Limb (tissue), 2 donors: Measurements from ENCODE around the gene CPEB3.
"Not testable (repeated sequence)": the region's sequence is repeated elsewhere in the genome, so short reads cannot be mapped to it uniquely, and the experiment has no call there.

ENCODE experiments used
- DNase-seq, 2 donors: peaks; one replicate each; pipeline ENCODE4 v3.0.0-alpha.2; 2016; ENCODE audit errors: extremely low spot score in 2 of 2

The CPEB3 gene

DNA sequence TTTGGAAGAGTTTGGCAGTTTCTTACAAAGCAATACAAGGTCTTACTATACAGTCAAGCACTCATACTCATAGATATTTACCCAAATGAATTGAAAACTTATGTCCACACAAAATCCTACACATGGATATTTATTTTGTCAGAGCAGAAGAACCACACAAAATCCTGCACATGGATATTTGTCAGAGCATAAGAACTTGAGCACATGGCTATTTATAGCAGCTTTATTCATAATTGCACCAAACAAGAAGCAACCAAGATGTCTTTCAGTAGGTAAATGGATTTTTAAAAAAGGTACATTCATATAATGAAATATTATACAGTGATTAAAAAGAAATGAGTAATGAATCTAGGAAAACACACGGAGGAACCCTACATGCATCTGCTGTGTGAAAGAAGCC, 251.9 kb downstream of the CPEB3 start:
- DNase-seq: no peak

DNA sequence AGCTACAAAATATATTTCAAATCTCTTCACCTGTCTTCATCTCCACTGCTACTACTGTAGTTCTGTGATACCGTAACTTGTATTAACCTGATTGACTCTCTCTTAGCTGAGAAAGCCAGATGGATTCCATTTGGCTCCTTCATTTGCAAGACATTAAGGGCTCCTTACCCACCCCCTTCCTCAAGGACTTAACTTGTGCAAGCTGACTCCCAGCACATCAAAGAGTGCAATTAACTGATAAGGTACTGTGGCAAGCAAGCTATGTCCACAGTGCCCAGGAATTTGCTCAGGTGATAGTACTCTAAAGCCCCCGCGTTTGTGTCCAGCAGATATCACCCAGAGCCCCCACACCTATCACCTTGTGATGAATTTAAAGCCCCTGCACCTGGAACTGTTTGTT, 257.8 kb downstream of the CPEB3 start:
- DNase-seq: not testable (repeated sequence)

DNA sequence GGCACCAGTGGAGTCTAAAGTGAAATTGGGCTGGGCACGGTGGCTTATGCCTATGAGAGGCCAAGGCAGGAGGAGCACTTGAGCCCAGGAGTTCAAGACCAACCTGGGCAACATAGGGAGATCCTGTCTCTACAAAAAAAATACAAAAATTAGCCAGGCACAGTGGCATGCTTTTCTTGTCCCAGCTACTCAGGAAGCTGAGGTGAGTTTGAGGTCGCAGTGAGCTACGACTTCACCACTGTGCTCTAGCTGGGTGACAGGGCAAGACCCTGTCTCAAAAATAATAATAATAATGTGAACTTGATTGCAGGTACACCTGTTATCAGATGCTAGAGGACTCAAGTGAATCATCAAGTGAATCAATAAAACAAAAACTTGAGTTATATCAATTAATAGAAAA, 259.3 kb downstream of the CPEB3 start:
- DNase-seq: no peak

DNA sequence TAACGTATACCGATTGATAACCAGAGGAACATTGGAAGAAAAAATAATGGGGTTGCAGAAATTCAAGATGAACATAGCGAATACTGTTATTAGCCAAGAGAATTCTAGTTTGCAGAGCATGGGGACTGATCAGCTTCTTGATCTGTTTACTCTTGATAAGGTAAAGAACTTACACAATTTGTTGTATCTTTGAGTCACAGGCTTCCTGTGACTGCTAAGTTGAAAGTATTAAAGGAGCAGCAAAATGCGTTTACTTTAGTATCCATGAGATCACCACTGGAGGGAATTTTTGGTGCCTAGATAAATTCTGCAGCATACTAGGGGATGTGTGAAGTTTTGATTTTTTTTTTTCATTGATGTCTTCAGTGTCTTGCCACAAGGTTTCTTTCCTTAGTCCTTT, 263.7 kb downstream of the CPEB3 start:
- no peak for DNase-seq

DNA sequence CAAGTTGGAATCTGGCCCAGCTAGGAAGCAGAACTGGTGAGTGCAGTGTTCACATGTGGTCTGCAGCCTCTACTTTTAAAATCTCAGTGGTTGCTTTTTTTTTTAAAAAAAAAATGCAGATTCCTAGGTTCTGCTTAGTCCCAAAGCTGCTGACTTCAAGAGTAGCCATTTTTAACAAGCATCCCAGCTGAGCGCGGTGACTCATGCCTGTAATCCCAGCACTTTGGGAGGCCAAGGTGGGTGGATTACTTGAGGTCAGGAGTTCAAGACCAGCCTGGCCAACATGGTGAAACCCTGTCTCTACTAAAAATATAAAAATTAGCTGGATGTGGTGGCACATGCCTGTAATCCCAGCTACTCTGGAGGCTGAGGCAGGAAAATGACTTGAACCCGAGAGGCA, 265.5 kb downstream of the CPEB3 start:
- DNase-seq: not testable (repeated sequence)

DNA sequence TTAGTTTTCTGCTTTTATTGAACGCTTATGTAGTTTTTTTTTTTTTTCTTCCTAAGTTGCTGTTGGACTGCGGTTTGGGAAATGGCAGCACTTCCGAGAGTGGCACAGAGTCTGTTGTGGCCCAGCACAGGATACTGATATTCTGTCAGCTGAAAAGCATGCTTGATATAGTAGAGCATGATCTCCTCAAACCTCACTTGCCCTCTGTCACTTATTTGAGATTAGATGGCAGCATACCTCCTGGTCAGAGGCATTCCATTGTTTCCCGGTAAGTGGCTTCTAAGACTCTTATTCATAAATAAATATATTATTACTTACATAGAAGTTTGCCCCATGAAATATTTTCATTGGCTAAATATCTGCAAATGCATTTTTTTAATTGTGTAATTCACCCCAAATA, 266.2 kb downstream of the CPEB3 start:
- DNase-seq: no peak

DNA sequence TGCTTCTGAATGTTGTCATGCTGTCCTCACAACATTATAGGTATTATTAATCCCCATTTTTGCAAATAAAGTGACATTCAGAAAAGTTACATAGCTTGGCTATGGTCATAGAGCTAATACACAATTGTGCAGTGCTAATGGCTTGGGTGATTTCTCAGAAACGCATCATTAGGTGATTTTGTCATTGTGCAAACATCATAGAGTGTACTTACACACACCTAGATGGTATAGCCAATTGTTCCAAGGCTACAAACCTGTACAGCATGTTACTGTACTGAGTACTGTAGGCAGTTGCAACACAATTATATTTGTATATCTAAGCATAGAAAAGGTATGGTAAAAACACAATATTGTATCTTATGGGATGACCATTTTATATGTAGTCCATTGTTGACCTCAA, 276.3 kb downstream of the CPEB3 start:
- no peak for DNase-seq

DNA sequence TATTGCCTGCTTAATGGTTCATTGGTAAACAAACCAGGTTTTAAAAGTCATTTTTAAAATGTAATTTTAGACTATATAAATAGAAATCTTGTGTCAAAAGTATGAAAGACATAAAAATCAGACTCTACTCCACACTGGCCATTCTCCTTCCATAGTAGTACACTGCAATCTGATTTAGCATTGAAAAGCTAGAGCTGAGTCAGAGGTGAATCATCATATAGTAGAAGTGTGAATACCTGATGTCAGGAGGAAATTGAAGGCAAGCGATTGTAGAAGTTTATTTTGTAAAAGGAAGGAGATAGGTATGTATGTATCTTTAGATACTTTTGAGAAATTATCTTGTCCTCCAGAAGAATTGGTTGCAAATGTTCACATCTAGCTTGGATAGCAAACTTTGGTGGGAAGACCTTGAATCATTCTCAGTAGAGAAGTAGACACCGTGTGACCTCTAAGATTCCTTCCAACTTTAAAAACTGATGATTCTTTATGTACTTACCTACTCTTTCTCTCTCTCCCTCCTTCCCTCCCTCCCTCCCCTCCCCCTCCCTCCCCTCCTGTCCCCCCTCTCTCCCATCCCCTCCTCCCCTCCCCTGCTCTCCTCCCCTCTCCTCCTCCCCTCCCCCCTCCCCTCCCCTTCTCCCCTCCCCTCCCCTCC, 279.2 kb downstream of the CPEB3 start:
- no peak for DNase-seq

DNA sequence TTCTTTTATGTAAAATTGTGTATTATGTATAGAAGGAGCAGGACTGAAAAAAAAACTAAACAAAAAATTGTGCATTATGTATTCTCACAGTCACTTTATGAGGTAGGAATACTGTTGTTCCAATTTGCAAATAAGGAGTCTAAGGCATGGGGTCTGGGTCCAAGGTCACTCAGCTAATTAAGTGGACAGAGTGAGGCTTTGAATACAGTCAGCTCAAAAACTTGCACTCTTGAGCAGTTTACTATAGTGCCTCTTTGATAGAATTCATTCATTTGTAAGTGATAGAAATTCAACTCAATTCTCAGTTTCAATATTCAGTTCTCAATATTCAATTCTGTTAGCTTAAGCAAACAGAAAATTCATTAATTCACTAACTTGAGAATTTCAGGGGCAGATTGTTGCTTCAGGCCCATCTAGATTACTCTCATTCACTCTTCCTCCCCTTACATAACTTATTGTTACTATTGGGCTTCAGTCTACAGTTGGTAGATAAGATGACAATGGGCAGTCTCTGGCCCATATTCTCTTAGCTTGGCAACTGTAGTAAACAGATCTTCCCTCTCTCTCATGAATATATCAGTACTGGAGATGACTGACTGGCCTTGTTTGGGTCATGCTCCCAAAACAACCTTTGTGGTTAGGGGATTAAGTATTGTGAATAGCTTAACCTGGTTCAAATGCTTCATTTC, 280.7 kb downstream of the CPEB3 start:
- no peak for DNase-seq

DNA sequence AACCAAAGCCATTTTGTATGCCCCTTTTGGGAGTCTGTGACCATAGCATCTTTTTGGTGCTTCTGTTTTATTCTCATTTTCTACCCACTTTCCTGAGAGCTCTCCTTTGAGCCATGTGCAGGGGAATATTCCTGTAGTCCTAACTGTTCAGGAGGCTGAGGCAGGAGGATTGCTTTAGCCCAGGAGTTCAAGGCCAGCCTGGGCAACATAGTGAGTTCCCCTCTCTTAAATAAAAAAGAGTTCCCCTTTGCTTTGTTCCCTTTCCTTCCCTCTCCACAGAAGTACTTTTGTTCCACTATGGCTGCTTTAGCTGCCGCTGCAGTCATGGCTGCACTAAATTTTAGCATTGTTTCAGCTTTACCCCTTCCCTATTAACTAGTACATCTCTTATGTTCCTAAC, 281.4 kb downstream of the CPEB3 start:
- no peak for DNase-seq

DNA sequence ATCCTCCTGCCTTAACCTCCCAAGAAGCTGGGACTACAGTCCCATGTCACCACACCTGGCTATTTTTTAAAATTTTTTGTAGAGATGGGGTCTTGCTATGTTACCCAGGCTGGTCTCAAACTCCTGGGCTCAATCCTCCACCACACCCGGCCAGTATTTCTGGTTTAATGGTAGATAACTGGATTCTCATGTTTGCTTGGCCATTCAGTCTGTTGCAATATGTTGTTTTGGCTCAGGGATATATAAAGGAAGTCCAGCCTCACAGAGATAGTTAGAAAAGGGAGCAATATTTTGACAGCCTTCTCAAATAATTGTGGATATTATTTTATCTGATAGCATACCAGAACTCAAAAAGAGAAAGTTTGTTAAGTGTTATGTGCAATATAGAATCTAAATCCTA, 284.9 kb downstream of the CPEB3 start:
- no peak for DNase-seq

DNA sequence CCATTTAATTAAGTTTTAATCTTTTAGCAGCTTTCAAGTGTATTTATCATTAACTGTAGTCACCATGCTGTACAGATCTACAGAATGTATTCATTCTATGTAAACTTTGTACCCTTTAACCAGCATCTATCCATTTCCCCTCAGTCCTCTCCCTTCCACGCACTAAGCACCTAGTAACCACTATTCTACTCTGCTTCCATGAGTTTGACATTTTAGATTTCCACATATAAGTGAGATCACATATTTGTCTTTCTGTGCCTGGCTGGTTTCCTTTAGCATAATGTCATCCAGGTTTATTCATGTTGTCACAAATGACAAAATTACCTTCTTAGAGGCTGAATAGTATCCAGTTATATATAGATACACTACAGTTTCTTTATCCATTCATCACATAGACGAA, 287.6 kb downstream of the CPEB3 start:
- DNase-seq: no peak

DNA sequence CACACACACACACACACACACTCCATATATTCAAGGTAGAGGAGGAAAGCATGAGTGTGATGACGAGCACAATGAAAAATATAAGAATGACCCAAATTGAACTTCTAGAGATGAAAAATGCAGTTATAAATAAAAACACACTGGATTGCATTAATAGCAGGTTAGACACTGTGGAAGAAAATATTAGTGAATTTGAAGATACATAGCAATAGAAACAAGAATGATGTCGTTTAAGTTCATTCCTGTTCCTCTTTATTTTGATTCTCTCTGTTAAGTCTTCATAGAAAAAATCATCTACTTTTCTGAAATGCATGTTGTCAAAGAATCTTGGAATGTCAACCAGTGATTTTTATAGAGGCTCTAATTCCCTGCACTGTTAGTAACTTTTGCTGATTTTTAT, 288.9 kb downstream of the CPEB3 start:
- no peak for DNase-seq

DNA sequence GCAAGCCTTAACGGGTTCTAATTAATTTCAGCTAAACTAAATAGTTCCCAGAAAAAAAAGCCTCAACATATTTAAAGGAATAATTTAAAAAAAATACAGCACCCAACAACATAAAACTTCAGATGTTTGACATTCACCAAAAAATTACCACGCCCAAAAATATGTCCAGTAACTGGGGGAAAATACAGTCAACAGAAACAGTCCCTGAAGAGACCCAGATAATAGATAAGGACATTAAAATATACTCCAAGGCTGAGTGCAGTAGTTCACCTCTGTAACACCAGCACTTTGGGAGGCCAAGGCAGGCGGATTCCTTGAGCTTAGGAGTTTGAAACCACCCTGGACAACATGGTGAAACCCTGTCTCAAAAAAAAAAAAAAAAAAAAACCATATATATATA, 289.3 kb downstream of the CPEB3 start:
- DNase-seq: no peak
